OCI-LY3 (cell line): ENCODE measurements around the gene KLHDC4.

Experiments used
- CTCF ChIP-seq: fragments of 200-600, 300-600 bp; sonication (generic); IDR thresholded peaks from 2 replicates; pipeline ENCODE4 v1.5.1; 2014; ENCODE audit warnings: antibody characterized with exemption, low read length, low read depth
- EZH2phosphoT487 ChIP-seq: fragments of 200-600 bp; shearing (Covaris generic); IDR thresholded peaks from 2 replicates; pipeline ENCODE4 v1.6.1; 2018; ENCODE audit warnings: antibody characterized with exemption, mixed run types, low read depth

GRCh38 chr16:87684106-87684677 lies 81.6 kb downstream of the KLHDC4 start:
- TF ChIP-seq CTCF (no peak), EZH2phosphoT487 (no peak)
